NT2/D1 (cell line): ENCODE data around the gene LRRC75A.
"Not testable (repeated sequence)": the region's sequence is repeated elsewhere in the genome, so short reads cannot be mapped to it uniquely, and the experiment has no call there.

Experiments
- SUZ12 ChIP-seq: IDR thresholded peaks from 2 replicates; pipeline ENCODE4 v1.6.1; 2011; ENCODE audit not compliant: insufficient read length, insufficient read depth; ENCODE audit errors: extremely low read depth
- YY1 ChIP-seq: IDR thresholded peaks from 2 replicates; pipeline ENCODE4 v1.6.1; 2011; ENCODE audit not compliant: insufficient read length, insufficient read depth
- ZNF274 ChIP-seq: IDR thresholded peaks from 2 replicates; pipeline ENCODE4 v1.6.1; 2011; ENCODE audit warnings: mild to moderate bottlenecking, low read depth, low read length

DNA sequence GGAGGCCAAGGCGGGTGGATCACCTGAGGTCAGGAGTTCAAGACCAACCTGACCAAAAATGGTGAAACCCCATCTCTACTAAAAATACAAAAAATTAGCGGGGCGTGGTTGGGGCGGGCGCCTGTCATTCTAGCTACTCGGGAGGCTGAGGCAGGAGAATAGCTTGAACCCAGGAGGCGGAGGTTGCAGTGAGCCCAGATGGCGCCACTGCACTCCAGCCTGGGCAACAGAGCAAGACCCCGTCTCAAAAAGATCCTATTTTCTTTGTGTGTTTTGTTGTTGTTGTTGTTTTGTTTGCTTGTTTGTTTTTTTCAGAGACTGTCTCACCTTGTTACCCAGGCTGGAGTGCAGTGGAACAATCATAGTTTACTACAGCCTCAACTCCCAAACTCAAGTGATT is 88.1 kb downstream of the LRRC75A start:
- TF ChIP-seq YY1, SUZ12, ZNF274: not testable (repeated sequence)
